ENCODE measurements around the gene AWAT2.

- TF ChIP-seq EZH2 (IDR thresholded peaks at IDR 0.05) (no peak), CTCF (IDR thresholded peaks at IDR 0.05) (no peak), EZH2phosphoT487 (IDR thresholded peaks at IDR 0.05) (no peak)
Observed at GRCh38 chrX:70042399-70043371, 7.1 kb downstream of the AWAT2 start.
